Measurements from ENCODE around the gene RELB. TPM values are rescaled to one million over a fixed set of nuclear protein-coding genes. Genes with fewer than 3 reads are reported as not detected.

Gene RELB
- total RNA-seq, 2 donors from 2014 or later: 17.1 to 42.4 TPM

DNA sequence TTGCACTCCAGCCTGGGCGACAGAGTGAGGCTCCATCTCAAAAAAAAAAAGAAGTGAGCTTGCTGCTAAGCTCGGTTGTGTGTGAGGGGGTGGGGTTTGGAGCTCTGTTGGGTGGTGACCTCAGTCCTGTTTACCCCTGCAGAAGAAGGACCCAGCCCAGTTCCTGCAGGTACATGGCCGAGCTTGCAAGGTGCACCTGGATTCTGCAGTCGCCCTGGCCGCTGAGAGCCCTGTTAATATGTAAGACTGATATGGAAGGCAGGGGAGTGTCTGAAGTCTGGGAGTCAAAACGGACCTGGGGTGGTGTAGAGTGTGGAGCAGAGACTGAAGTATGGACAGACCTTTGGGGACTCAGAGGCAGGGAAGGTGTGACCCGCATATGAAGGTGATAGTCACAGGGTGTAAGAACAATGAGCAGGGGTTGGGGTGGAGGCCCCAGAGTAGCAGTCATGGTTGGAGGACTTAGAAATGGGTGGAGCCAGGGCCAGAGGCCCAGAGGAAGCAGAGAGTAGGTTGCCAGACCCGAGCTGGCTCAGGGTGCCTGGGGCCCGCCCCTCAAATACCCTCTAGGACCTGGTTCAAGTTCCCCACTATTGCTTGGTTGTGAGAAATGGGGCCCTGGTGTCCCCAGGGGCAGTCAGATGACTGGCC is 50.8 kb downstream of the RELB start:
- no peaks in the 10 kb centered on the region for H3K4me1 ChIP-seq
- intact Hi-C loops (cut with DNase I): no loop called here

DNA sequence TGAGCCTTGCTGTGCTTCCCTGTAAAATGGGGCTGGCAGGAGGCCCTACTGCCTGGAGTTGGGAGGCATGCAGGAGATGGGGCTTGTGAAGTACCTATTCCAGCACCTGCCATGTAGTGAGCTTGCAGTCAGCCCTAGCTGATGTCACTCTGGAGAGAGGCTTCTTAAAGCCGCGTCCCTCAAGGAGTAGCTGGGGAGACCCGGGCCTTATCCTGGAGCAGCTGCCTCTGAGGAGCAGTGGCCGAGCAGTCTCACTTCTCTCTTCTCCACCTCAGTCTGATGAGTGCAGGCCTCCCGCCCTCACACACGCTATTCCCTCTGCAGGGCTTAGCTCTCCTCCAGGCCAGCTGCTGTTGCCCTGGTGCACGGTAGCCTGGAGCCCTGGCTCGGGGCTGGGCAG is 55.6 kb downstream of the RELB start:
- DNase-seq: no peak
- Histone ChIP-seq H3K9ac (ENCODE audit: low read depth in 2 of 2, low read length in 2 of 2) (no peak overlapping the region), H3K36me3 (peaks cover 41% of the 10 kb centered on the region), H3K4me3 (no peak overlapping the region), H3K27ac (no peak overlapping the region), H3K4me1 (no peaks in the 10 kb centered on the region), H3K9me3 (no peaks in the 10 kb centered on the region), H3K27me3 (no peaks in the 10 kb centered on the region)
- intact Hi-C loops (cut with DNase I): no loop called here
- TF ChIP-seq, protein P1, sequence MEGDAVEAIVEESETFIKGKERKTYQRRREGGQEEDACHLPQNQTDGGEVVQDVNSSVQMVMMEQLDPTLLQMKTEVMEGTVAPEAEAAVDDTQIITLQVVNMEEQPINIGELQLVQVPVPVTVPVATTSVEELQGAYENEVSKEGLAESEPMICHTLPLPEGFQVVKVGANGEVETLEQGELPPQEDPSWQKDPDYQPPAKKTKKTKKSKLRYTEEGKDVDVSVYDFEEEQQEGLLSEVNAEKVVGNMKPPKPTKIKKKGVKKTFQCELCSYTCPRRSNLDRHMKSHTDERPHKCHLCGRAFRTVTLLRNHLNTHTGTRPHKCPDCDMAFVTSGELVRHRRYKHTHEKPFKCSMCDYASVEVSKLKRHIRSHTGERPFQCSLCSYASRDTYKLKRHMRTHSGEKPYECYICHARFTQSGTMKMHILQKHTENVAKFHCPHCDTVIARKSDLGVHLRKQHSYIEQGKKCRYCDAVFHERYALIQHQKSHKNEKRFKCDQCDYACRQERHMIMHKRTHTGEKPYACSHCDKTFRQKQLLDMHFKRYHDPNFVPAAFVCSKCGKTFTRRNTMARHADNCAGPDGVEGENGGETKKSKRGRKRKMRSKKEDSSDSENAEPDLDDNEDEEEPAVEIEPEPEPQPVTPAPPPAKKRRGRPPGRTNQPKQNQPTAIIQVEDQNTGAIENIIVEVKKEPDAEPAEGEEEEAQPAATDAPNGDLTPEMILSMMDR (IDR thresholded peaks at IDR 0.05): no peak

More for the DNA sequence above, 50.8 kb downstream of the RELB start:
- H3K36me3 ChIP-seq: peaks cover 15% of the 10 kb centered on the region
- TF ChIP-seq, protein P1 (IDR thresholded peaks at IDR 0.05): no peak
- H3K9me3 ChIP-seq: no peaks in the 10 kb centered on the region
- peak overlapping the region; percentile 35 to 48 for H3K9ac ChIP-seq (ENCODE audit: low read depth in 2 of 2, low read length in 2 of 2)
- no peak overlapping the region for H3K4me3 ChIP-seq
- peak; percentile 44 for DNase-seq
- H3K27me3 ChIP-seq: no peaks in the 10 kb centered on the region
- H3K27ac ChIP-seq: peak overlapping the region; percentile 57

DNA sequence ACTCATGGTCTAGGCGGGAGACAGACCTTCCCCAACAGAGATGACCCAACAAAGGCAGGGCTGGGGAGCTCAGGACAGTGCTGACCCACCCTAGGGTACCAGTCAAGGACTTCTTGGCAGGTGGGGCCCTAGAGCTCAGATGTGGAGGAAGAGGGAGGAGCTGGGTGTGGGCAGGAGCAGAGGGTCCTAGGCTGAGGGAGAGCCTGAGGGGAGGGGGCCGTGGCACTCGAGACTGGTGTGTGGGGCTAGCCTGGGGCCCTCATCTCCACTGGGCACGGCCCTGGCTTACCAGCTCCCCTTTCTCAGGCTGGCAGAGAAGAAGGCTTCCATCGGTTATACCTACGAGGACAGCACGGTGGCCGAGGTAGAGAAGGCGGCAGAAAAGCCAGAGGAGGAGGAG is 56.2 kb downstream of the RELB start:
- H3K27ac ChIP-seq: no peak overlapping the region
- DNase-seq: no peak
- H3K4me3 ChIP-seq: no peak overlapping the region
- H3K36me3 ChIP-seq: peaks cover 41% of the 10 kb centered on the region
- no peaks in the 10 kb centered on the region for H3K27me3 ChIP-seq
- intact Hi-C loops (cut with DNase I): no loop called here
- TF ChIP-seq, protein P1 (IDR thresholded peaks at IDR 0.05): no peak
- no peak overlapping the region for H3K9ac ChIP-seq (ENCODE audit: low read depth in 2 of 2, low read length in 2 of 2)
- H3K9me3 ChIP-seq: no peaks in the 10 kb centered on the region
- no peaks in the 10 kb centered on the region for H3K4me1 ChIP-seq

DNA sequence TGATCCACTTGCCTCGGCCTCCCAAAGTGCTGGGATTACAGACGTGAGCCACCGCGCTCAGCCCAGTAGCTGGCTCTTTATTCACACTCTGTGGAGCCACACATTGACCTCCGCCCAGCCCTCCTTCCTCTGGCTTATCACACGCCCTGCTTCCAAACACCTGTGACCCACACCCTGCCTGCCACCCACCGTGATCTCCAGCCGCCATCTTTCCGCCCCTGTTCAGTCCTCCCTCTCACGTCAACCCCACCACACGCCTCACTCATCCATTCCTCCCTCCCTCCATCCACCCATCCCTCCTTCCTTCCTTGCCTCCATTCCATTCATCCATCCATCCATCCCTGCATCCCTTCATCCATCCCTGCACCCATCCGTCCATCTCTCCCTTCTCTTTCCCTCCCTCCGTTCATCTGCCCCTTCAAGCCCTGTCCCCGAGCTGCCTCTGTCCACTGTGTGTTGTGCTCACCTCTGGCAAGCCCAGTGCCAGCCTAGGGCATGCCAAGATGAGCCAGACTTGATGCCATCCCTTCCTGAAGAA is 57.4 kb downstream of the RELB start:
- intact Hi-C loops (cut with DNase I): loop anchor here (1.0 kb wide), 1 partner anchor 69 kb away; no protein-coding TSS in a partner anchor
- H3K27ac ChIP-seq: no peak overlapping the region
- no peaks in the 10 kb centered on the region for H3K9me3 ChIP-seq
- H3K36me3 ChIP-seq: peaks cover 39% of the 10 kb centered on the region
- H3K4me1 ChIP-seq: no peaks in the 10 kb centered on the region
- TF ChIP-seq, protein P1 (IDR thresholded peaks at IDR 0.05): no peak
- H3K27me3 ChIP-seq: no peaks in the 10 kb centered on the region
- no peak overlapping the region for H3K9ac ChIP-seq (ENCODE audit: low read depth in 2 of 2, low read length in 2 of 2)
- no peak for DNase-seq
- H3K4me3 ChIP-seq: no peak overlapping the region

DNA sequence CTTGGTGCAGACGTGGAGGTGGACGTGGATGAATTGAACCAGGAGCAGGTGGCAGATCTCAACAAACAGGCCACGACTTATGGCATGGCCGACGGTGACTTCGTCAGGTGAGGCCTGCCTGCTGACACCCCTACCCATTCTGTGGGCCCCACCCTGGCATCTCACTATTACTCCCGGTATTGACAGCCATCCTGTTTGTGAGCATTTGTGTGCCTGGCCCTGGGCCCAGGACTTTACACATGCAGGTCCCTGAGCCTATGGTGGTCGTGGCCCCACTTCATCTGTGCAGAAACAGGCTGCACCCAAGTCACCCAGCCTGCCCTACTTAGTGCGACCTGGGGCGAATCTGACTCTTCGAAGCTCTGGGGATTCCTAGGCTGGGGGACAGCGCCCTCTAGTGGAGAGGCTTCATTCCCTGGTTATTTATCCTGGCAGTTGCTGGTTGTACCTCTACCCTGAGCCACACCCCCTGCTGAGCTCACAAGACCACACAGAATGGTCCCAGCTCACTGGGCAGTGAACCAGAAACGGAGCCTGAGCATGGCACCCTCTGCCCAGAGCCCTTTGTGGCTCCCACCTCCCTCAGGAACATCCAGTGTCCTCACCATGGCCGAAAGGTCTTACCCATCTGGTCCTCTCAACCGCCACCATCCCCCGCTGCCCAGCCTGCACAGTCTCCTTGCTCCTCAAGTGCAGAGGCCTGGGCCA is 58.1 kb downstream of the RELB start:
- no peaks in the 10 kb centered on the region for H3K4me1 ChIP-seq
- no peaks in the 10 kb centered on the region for H3K27me3 ChIP-seq
- DNase-seq: peak; percentile 89
- H3K9me3 ChIP-seq: no peaks in the 10 kb centered on the region
- H3K36me3 ChIP-seq: peaks cover 34% of the 10 kb centered on the region
- H3K27ac ChIP-seq: no peak overlapping the region
- no peak overlapping the region for H3K4me3 ChIP-seq
- intact Hi-C loops (cut with DNase I): loop anchor here (1.0 kb wide), 1 partner anchor 70 kb away; no protein-coding TSS in a partner anchor
- H3K9ac ChIP-seq (ENCODE audit: low read depth in 2 of 2, low read length in 2 of 2): no peak overlapping the region
- TF ChIP-seq, protein P1 (IDR thresholded peaks at IDR 0.05): peak; percentile 95

Data from colonic mucosa (tissue), 4 donors.